Caki2 (cell line): ENCODE measurements around the gene TNFRSF19. TPM values are rescaled to one million over a fixed set of nuclear protein-coding genes. Genes with fewer than 3 reads are reported as not detected.
"Not testable (repeated sequence)": the region's sequence is repeated elsewhere in the genome, so short reads cannot be mapped to it uniquely, and the experiment has no call there.

Experiments used
- DNase-seq: peaks from one replicate; pipeline ENCODE4 v3.0.0-alpha.2; 2015; ENCODE audit warnings: low read depth
- in situ Hi-C: cut with HindIII; loops from 2 replicates; pipeline ENCODE4 v1.10.0; 2016; ENCODE audit warnings: low sequenced_read_pairs, low pct_unique_long_range_greater_than_20kb, mixed read lengths
- total RNA-seq: library from RNA; depleted of rRNA; stranded (reverse); fragments of >200 nt; shearing (Covaris generic); gene quantifications from 2 replicates; pipeline ENCODE4 v1.2.3, GENCODE V29; 2014; ENCODE audit warnings: low replicate concordance

TNFRSF19 gene
- total RNA-seq, 1 experiment from 2014 or later = 2.3 TPM

GRCh38 chr13:23593148-23593547 lies 22.9 kb downstream of the TNFRSF19 start:
- in situ Hi-C loops = no loop called here
- no peak for DNase-seq

GRCh38 chr13:23594290-23594689 lies 24.1 kb downstream of the TNFRSF19 start:
- DNase-seq, in situ Hi-C loops: not testable (repeated sequence)

DNA sequence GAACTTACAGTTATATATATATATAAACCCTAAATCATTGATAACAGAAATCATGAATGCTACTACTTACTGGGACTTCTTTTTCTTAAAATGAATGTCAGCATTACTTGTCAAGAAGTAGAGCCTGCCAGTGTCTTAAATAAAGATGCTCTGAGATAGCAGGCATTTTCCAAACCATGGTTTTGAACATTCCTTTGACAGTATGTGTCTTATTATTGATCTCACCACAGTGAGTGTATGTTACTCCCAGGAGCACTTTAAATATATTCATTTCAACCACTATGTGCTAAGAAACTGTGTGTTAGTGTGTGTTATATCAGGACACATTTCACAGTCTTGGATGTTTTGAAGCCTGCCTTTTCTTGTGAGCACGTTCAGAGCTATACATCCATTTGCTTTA lies 28.2 kb downstream of the TNFRSF19 start:
- in situ Hi-C loops = no loop called here
- no peak for DNase-seq

- DNase-seq = peak; percentile 73
- in situ Hi-C loops = no loop called here
Measured at GRCh38 chr13:23599083-23599925, 29.1 kb downstream of the TNFRSF19 start.

GRCh38 chr13:23600100-23600499 lies 29.9 kb downstream of the TNFRSF19 start:
- in situ Hi-C loops = no loop called here
- no peak for DNase-seq

GRCh38 chr13:23600534-23600933 lies 30.3 kb downstream of the TNFRSF19 start:
- in situ Hi-C loops = no loop called here
- no peak for DNase-seq

DNA sequence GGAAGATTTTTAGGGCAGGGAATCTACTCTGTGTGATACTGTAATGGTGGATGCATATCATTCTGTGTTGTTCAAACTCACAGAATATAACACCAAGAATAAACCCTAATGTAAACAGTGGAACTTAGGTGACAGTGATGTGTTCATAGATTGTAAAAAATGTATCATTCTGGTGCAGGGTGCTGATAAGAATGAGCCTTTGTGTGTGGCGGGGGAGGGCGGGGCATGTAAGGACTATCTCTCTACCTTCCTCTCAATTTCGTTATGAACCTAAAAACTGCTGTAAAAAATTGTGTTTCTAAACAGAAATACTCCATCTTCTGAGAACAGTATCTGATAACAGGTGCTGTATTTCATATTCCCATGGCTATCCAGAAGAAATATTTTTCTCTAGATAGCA lies 35.6 kb downstream of the TNFRSF19 start:
- no peak for DNase-seq
- in situ Hi-C loops = no loop called here

DNA sequence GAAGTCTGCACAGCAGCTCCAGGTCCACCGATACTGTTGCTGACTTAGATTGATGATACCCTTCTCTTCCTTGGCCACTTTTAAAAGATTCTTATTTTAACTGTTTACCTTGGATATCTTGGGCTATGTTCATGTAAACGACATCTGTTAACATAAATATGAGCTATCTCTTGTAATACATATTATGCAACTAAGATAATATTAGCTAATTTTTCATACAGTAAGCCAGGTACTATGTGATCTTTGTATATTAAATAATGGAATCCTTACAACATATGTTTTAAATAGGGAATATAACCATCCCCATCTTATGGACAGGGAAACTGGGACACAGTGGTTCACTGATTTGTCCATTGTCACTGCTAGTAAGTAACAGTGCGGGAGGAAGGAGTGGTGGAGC lies 37.9 kb downstream of the TNFRSF19 start:
- in situ Hi-C loops = no loop called here
- no peak for DNase-seq

DNA sequence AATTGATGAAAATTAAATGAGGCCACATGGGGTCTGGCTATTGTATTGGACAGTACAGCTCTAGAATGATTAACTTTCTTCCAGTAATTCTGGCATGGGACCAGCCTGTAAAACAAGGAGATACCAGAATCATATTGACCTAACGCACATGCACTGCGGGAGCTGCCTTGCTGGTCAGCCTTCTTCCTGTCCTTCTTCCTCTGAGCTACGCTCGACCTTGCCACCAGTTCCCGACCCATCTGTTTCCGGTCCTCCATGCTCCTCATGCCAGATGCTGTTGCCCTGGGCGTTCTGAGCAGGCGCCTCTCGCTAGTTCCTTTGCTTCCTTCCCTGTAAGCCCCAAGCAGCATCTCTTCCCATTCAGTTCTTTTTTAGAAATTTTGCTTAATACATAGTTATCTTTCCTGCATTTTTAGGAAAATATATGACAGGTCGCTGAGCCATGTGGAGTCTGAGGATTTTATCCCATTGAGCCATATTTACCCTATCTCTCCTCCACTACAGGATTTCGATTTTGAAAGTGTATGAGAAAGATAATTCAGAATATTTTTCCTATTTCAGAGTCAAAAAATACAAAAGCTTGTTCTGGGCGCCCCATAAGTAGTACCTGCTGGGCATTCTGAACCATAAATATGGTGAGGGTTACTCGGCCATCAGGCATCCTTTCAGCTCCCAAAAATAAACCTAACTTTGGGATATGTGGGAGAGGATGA lies 38.6 kb downstream of the TNFRSF19 start:
- in situ Hi-C loops = no loop called here
- DNase-seq = no peak

DNA sequence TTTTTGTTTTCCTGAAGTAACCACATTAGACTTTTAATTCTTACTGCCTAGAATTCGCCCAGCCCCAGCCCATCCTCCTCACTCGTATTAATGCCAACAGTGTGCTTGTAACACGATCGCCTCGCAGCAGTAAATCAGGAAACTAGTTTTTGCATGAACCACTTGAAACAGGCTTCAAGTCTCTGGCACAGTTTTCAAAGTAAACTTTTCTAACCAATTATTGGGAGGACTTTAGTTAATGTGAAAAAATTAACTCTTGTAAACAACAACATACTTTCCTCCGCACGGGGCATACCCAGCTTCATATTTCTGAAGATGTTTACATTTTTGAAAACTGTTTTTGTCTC lies 39.2 kb downstream of the TNFRSF19 start:
- no peak for DNase-seq
- in situ Hi-C loops = no loop called here

DNA sequence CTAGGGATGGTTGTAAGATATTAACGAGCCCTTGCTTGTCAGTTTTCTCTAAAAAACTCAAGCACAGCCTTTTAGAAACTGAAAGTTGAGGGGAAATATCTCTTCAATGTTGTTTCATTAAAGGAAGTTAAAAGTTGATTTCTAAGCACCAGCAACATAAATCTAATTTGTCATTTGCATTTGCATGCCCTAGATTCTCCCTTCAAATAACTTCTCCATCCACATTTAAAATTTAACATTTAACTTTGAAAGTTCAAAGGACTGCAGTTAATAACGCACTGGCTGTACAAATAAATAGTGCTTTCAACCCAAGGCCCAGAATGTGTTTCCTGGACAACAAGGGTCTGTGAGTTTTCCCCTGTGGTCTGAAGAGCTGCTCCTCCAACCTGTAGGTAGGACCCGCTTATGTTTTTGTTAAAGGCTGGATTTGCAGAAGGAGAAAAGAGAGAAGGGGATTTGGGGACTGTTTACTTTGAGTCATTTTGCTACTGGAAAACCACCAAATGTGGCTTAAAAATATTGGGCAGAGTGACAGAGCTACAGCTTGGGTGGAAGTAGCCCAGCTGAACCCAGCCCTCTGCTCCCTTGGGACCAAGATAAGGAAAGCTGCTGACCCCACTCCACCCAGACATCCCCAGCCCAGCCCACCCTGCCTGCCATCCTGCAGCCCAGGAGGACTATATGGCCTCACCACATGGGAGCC lies 39.8 kb downstream of the TNFRSF19 start:
- no peak for DNase-seq

DNA sequence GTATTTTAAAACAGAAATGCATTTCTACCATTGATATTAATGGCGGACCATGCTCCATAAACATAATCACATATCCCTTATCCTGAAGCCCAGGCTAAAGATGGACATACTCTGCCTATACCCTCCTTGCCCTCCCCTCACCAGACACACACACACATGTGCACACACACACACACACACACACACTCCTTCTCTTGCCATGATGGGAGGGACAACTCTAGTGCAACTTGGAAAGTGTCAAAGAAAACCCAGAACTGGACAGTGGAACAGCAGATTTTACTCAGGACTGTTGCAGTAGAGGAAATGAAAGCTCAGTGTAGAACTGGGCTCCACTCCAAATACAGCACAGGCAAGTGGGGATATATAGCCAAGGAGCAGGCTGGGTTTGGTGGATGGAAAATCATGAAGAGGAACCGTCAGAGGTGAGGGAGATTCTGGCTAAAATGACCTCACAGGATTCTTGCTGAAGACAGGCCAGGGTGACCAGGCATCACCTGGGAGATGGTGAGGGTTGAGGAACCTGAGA lies 40.8 kb downstream of the TNFRSF19 start:
- in situ Hi-C loops = no loop called here

More for the DNA sequence above, 39.8 kb downstream of the TNFRSF19 start:
- in situ Hi-C loops = no loop called here

GRCh38 chr13:23612182-23612581 lies 42.0 kb downstream of the TNFRSF19 start:
- in situ Hi-C loops = no loop called here
- no peak for DNase-seq

More for the DNA sequence above, 40.8 kb downstream of the TNFRSF19 start:
- DNase-seq = no peak

GRCh38 chr13:23612731-23613130 lies 42.5 kb downstream of the TNFRSF19 start:
- DNase-seq = no peak
- in situ Hi-C loops = no loop called here

GRCh38 chr13:23613596-23613995 lies 43.4 kb downstream of the TNFRSF19 start:
- DNase-seq = no peak
- in situ Hi-C loops = no loop called here

- in situ Hi-C loops = no loop called here
- peak; percentile 70 for DNase-seq
Measured at GRCh38 chr13:23615395-23616081, 45.3 kb downstream of the TNFRSF19 start.

DNA sequence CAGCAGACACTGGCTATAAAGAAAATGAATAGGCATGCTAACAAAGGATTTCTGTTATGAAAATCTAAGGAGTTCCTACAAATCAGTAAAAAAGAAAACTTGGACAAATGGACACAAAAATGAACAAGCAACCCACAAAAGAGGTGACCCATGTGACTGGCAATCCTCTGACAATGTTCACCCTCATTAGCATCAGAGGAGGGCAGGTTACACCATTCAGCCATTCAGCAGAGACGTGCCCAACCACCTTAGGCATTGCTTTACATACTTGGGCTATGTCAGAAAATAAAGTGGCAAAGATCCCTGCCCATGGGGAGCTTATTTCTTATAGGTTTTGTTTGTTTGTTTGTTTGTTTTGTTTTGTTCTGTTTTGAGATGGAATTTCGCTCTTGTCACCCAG lies 46.0 kb downstream of the TNFRSF19 start:
- in situ Hi-C loops = no loop called here
- peak; percentile 12 for DNase-seq

GRCh38 chr13:23617551-23618024 lies 47.4 kb downstream of the TNFRSF19 start:
- in situ Hi-C loops = no loop called here
- no peak for DNase-seq
